ENCODE results near the gene EXD3.

EXD3 gene

GRCh38 chr9:137446851-137447471, 24.0 kb upstream of the EXD3 start:
- DNase-seq, result no peak

GRCh38 chr9:137445930-137446431, 23.0 kb upstream of the EXD3 start:
- DNase-seq, result no peak

DNA sequence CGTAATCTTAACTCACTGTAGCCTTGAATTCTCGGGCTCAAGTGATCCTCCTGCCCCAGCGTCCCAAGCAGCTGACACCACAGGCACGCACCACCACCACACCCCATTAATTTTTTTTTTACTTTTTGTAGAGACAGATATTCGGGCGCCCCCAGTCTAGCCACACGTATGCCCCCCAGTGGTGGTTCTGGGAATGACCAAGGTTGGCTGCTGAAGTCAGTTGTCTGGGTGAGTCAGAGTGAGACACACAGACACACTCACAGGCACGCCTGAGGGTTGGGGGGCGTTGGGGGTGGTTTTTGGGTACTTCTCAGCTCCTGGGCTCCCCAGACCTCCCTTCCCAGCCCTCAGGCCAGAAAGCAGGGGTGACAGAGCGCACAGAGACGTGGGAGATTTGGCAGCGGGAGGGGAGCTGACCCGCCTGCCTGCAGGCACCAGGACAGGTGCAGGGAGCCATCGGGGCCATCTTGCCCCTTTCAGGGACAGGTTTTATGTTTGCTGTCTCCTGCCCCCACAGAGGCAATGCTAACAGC, 22.4 kb upstream of the EXD3 start:
- no peak for DNase-seq

DNA sequence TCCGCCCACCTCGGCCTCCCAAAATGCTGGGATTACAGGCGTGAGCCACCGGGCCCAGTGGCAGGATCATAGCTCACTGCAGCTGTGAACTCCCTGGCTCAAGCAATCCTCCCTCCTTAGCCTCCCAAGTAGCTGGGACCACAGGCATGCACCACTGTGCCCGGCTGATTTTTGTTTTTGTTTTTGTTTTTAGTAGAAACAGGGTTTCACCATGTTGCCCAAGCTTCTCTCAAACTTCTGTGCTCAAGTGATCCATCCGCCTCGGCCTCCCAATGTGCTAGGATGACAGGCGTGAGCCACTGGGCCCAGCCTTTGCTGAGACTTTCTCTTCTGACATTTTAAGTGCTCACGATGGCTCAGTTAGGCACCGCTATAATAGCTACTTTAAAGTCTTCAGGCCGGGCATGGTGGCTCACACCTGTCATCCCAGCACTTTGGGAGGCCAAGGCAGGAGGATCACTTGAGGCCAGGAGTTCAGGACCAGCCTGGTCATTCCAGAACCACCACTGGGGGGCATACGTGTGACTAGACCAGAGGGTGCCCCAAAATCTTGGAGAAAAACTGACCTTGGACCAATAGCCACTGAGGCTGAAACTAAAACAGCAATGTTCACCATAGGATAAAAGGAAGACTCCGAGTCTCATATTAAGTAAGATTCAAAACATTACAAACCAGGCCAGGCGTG, 21.3 kb upstream of the EXD3 start:
- DNase-seq, result no peak

GRCh38 chr9:137441935-137442321, 19.0 kb upstream of the EXD3 start:
- DNase-seq, result no peak

GRCh38 chr9:137441289-137441934, 18.4 kb upstream of the EXD3 start, which contains the start of gene ENTPD8:
Gene ENTPD8 (minus strand): TSS chr9:137441357. CDS start chr9:137438285, 3,072 bp downstream.
- no peak for DNase-seq

GRCh38 chr9:137439158-137439714, 16.3 kb upstream of the EXD3 start:
- no peak for DNase-seq

DNA sequence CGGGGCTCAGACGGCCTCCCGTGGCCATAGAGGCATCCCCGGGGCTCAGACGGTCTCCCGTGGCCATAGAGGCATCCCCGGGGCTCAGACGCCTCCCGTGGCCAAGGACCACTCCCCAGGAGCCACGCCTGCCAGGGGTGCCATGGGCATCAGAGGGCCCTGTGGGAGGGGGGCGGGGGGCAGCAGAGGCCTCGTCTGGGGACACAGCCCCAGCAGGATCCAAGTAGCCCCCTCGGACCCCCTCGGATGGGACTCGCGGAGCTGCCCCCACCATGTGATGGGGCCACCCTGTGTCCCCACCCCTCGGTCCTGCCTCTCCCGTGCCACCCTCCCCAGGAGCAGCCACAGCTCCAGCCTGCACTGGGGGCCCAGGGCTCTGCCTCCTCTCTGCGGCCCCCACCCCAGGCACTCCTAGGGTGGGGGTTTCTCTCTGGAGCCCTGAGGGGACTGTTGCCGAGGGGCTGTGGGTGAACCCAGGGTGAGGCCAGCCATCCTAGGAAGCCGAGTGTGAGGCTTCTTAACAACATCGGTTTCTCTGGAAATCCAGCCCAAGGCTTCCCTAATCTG, 15.7 kb upstream of the EXD3 start:
- no peak for DNase-seq

GRCh38 chr9:137437691-137438590, 15.0 kb upstream of the EXD3 start:
- DNase-seq, result no peak

DNA sequence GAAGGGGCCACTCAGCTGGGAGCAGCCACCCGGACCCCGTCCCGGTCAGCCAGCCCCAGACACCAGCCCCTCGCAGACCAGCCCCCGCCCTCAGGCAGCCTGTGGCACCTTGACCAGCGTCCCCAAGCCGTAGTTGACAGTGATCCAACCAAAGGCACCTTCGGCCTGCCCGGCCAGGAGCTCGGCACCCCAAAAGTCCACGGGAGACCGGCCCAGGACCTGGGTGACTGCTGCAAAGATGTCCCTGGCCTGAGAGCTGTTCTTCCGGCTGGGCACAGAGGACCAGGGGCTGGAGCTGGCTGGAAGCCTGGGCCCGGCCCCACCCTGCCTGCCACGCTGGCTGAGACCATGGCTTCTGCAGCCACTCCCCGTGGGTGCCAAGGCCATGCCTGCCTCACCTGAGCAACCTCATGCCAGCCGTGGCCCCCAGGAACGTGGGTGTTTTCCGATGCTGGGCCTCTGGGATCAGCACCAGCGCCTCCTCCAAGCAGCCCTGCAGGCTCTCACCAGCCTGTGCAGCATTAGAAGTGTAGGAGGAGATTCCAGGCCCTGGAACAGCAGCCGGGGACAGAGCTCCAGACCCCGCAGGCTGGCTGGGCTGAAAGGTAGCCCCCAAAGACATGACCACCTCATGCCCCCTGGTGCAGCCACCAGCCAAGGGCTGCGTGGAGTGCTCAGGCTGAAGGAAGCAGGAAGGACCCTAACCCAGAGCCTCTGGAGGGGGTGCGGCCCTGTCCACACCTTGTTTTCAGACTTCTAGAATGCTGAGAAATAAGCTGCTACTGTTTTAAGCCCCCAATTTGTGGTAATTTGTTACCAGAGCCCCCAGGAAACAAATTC, 14.0 kb upstream of the EXD3 start:
- no peak for DNase-seq

- DNase-seq, result no peak
Observed at GRCh38 chr9:137435980-137436760, 13.2 kb upstream of the EXD3 start.

DNA sequence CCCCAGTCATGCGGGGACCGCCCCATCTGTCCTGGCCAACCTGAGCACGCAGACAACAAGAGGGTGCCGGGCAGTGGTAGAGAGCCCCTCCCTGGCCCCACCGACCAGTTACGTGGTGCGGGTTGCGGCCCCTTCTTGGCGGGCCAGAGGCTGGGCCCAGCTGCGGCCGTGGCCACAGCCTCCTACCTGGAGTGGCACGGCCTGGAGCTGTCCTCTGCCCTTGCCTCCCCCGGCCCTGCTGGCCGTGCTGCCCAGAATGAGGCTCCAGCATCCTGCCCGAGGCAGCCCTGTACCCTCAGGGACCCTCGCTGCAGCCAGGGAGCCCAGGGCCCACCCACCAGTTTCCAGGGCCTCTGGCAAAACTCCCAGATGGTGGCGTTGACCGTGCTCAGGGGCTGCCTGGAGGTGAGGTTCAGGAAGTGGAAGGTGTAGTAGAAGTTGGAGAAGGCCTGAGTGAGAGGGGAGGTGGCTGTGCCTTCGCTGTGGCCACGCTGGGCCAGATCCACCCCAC, 12.5 kb upstream of the EXD3 start:
- no peak for DNase-seq

- DNase-seq, result no peak
Observed at GRCh38 chr9:137434498-137435380, 11.8 kb upstream of the EXD3 start.

- DNase-seq, result no peak
Observed at GRCh38 chr9:137433916-137434431, 11.0 kb upstream of the EXD3 start.

GRCh38 chr9:137433349-137433915, 10.5 kb upstream of the EXD3 start:
- DNase-seq, result no peak

DNA sequence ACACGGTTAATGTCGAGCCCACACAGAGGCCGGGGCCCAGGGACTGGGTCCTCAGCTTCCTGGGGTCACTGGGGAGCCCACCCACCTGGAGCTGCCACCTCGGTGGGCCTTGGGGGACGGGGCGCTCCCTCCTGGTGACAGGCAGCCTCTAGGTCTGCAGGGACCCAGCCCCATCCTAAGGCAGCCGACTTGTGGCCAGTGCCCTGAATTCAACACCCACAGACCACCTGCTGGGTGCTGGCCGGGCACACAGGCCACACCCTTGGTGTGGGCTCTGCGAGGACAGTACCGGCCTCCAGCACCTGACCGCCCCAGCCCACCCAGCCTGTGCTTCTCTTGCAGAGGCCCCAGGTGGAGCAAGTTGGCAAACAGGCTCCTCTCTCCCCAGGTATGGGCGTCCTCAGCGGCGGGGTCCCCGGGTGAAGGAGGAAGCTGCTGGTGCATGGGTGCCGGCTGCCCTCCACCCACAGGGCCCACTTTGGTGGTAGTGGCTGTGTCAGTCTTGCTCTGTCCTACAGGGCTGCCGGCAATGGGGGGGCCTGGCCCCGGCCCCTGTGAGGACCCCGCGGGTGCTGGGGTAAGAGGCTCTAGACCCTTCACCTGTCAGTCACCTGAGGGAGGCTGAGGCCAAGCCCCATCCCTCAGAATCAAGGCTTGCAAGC, 9.9 kb upstream of the EXD3 start:
- no peak for DNase-seq

GRCh38 chr9:137431416-137431931, 8.5 kb upstream of the EXD3 start:
- no peak for DNase-seq
